DOHH2 (cell line): ENCODE measurements around the gene C4orf51.

Experiments
- H3F3A ChIP-seq: fragments of 200-600 bp; sonication (generic), shearing (Covaris generic); 2 replicates; pipeline ENCODE4 v1.6.0; 2016; ENCODE audit warnings: antibody characterized with exemption, mild to moderate bottlenecking; ENCODE audit not compliant: control insufficient read depth, insufficient read depth
- H3K27ac ChIP-seq: fragments of 200-600 bp; sonication (generic); 2 replicates; pipeline ENCODE4 v1.5.1; 2014; ENCODE audit warnings: low read depth, mild to moderate bottlenecking, low read length, moderate library complexity
- H3K27me3 ChIP-seq: fragments of 200-600 bp; sonication (generic); 2 replicates; pipeline ENCODE4 v1.6.1; 2014; ENCODE audit warnings: mild to moderate bottlenecking, low read length, mixed read lengths; ENCODE audit not compliant: control insufficient read depth
- H3K36me3 ChIP-seq: fragments of 200-600 bp; sonication (generic); 2 replicates; pipeline ENCODE4 v1.6.1; 2014; ENCODE audit warnings: mild to moderate bottlenecking, low read length, moderate library complexity, mixed read lengths; ENCODE audit not compliant: control insufficient read depth
- H3K4me1 ChIP-seq: fragments of 200-600 bp; sonication (generic); 2 replicates; pipeline ENCODE4 v1.6.1; 2014; ENCODE audit warnings: mild to moderate bottlenecking, low read length, mixed read lengths; ENCODE audit not compliant: control insufficient read depth
- H3K4me2 ChIP-seq: fragments of 200-600 bp; sonication (generic); 2 replicates; pipeline ENCODE4 v1.6.0; 2014; ENCODE audit warnings: mild to moderate bottlenecking, low read length, moderate library complexity
- H3K4me3 ChIP-seq: fragments of 200-600 bp; sonication (generic); 2 replicates; pipeline ENCODE4 v1.5.1; 2014; ENCODE audit warnings: mild to moderate bottlenecking, low read length, mixed read lengths
- H3K79me2 ChIP-seq: fragments of 200-600 bp; sonication (generic); 2 replicates; pipeline ENCODE4 v1.6.1; 2014; ENCODE audit warnings: mild to moderate bottlenecking, low read length, mixed read lengths; ENCODE audit not compliant: control insufficient read depth
- H3K9me2 ChIP-seq: fragments of 200-600 bp; sonication (generic); replicated peaks from 2 replicates; pipeline ENCODE4 v1.6.1; 2014; ENCODE audit warnings: mild to moderate bottlenecking, low read length, mixed read lengths; ENCODE audit not compliant: control insufficient read depth
- H3K9me3 ChIP-seq: fragments of 200-600 bp; sonication (generic); 2 replicates; pipeline ENCODE4 v1.6.1; 2014; ENCODE audit warnings: antibody characterized with exemption, low read length, mixed read lengths; ENCODE audit not compliant: control insufficient read depth, insufficient read depth
- H4K20me1 ChIP-seq: fragments of 200-600 bp; sonication (generic); 2 replicates; pipeline ENCODE4 v1.6.0; 2014; ENCODE audit warnings: low read depth, mild to moderate bottlenecking, antibody characterized with exemption, low read length, moderate library complexity; ENCODE audit not compliant: control insufficient read depth, insufficient read depth
- EZH2phosphoT487 ChIP-seq: fragments of 200-600 bp; sonication (generic); IDR thresholded peaks from 2 replicates; pipeline ENCODE4 v1.6.1; 2017; ENCODE audit warnings: borderline replicate concordance, mild to moderate bottlenecking, antibody characterized with exemption, low read length, moderate library complexity, mixed read lengths
- TF ChIP-seq, protein P1 (sequence below): fragments of 200-600 bp; sonication (generic); IDR thresholded peaks from one replicate; pipeline ENCODE4 v1.5.1; 2014; ENCODE audit warnings: antibody characterized with exemption, mild to moderate bottlenecking, low read depth, low read length; ENCODE audit not compliant: poor library complexity, severe bottlenecking

C4orf51 gene

DNA sequence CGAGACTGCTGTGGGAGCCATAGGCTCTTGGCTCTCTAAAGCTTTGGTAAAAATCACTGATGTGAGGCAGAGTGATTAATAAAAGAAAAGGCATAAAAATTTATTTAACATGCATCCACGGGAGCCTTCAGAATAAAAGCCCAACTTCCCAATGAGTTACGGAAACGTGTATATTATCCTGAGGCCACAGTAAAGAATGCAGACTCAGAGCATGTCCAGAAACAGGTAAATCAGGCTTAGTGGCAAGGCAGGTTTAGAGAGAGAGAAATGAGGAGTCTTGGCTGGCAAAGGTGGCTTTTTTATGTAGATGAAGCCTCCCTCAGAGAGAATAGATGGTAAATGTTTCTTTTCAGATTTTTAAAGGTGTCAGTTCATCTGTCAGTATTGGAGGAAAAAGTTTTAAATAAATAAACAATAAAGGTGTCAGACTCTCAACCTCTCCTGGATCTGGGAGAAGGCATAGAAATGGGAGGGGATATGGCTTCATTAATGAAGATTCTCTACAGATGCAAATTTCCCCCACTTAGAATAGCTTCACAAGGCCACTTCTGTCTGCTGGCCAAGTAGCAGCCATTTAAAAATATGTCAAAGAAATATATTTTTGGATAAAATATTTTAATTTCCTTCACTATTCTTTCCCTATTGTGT is 24.0 kb downstream of the C4orf51 start:
- no peaks in the 10 kb centered on the region for H3K79me2 ChIP-seq
- H3K4me2 ChIP-seq, result no peak overlapping the region
- H3K4me1 ChIP-seq, result no peaks in the 10 kb centered on the region
- no peaks in the 10 kb centered on the region for H3K9me3 ChIP-seq
- no peak overlapping the region for H3K4me3 ChIP-seq
- no peaks in the 10 kb centered on the region for H3K27me3 ChIP-seq
- H3F3A ChIP-seq, result no peaks in the 10 kb centered on the region
- no peaks in the 10 kb centered on the region for H3K9me2 ChIP-seq
- H3K36me3 ChIP-seq, result no peaks in the 10 kb centered on the region
- no peak overlapping the region for H3K27ac ChIP-seq
- TF ChIP-seq, protein P1, sequence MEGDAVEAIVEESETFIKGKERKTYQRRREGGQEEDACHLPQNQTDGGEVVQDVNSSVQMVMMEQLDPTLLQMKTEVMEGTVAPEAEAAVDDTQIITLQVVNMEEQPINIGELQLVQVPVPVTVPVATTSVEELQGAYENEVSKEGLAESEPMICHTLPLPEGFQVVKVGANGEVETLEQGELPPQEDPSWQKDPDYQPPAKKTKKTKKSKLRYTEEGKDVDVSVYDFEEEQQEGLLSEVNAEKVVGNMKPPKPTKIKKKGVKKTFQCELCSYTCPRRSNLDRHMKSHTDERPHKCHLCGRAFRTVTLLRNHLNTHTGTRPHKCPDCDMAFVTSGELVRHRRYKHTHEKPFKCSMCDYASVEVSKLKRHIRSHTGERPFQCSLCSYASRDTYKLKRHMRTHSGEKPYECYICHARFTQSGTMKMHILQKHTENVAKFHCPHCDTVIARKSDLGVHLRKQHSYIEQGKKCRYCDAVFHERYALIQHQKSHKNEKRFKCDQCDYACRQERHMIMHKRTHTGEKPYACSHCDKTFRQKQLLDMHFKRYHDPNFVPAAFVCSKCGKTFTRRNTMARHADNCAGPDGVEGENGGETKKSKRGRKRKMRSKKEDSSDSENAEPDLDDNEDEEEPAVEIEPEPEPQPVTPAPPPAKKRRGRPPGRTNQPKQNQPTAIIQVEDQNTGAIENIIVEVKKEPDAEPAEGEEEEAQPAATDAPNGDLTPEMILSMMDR, result no peak
- no peak for TF ChIP-seq EZH2phosphoT487
- no peaks in the 10 kb centered on the region for H4K20me1 ChIP-seq

DNA sequence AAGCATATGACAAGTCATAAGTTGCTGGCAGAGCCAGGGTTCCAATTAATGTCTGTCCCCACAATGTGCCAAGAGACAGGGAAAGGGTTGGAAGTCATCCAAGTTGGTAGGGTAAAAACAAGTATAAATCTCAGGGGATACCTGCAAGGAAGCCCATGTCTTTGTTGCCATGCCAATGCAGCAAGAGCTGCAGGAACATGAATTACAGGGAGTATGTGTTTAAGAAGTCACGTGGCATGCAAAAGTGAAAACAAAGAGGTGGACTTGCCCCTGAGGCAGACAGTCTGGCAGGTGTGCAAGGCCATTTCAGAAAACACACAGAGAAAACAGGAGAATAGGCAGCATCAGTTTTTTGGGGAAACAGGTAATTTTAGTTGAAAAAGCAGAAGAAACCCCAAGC is 29.4 kb downstream of the C4orf51 start:
- no peak overlapping the region for H3K4me2 ChIP-seq
- H3K79me2 ChIP-seq, result no peaks in the 10 kb centered on the region
- peaks cover under 1% of the 10 kb centered on the region; the same call in 1 of the 2 replicates for H3K27me3 ChIP-seq
- no peaks in the 10 kb centered on the region for H3K36me3 ChIP-seq
- no peak overlapping the region for H3K4me3 ChIP-seq
- no peaks in the 10 kb centered on the region for H4K20me1 ChIP-seq
- no peaks in the 10 kb centered on the region for H3F3A ChIP-seq
- no peak for TF ChIP-seq EZH2phosphoT487
- TF ChIP-seq, protein P1, result no peak
- H3K27ac ChIP-seq, result no peak overlapping the region
- no peaks in the 10 kb centered on the region for H3K4me1 ChIP-seq
- no peaks in the 10 kb centered on the region for H3K9me3 ChIP-seq
- H3K9me2 ChIP-seq, result no peaks in the 10 kb centered on the region

DNA sequence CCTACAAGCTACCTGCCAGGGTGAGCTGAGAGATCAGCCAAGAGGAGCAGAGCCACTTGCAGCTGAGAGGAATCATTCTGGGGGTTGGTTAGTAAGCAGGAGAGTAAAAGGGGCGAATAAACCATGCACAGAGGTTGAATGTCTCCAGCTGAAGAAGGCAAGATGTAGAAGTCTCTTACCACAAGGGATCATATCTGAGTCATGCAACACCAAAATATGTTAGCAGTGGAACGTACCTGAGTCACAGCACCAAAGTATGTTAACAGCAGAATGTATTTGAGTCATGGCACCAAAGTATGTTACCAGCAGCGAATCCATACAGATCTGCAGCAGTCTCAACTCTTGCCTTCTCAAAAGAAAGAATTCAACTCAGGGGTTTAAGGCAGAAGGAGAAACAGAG is 29.9 kb downstream of the C4orf51 start:
- H3K4me2 ChIP-seq, result no peak overlapping the region
- H4K20me1 ChIP-seq, result no peaks in the 10 kb centered on the region
- H3K79me2 ChIP-seq, result no peaks in the 10 kb centered on the region
- H3K4me1 ChIP-seq, result no peaks in the 10 kb centered on the region
- no peaks in the 10 kb centered on the region for H3F3A ChIP-seq
- H3K36me3 ChIP-seq, result no peaks in the 10 kb centered on the region
- peaks cover 5% of the 10 kb centered on the region; the same call in 1 of the 2 replicates for H3K27me3 ChIP-seq
- TF ChIP-seq, protein P1, result no peak
- no peak for TF ChIP-seq EZH2phosphoT487
- no peaks in the 10 kb centered on the region for H3K9me3 ChIP-seq
- H3K9me2 ChIP-seq, result no peaks in the 10 kb centered on the region
- H3K4me3 ChIP-seq, result no peak overlapping the region
- no peak overlapping the region for H3K27ac ChIP-seq
